Measurements from ENCODE around the gene PPP3CA.

- TF ChIP-seq CTCF (IDR thresholded peaks at IDR 0.05; ENCODE audit: low read depth, low read length) (no peak), POLR2A (IDR thresholded peaks at IDR 0.05; ENCODE audit: extremely low read depth, insufficient read length) (no peak)
- TF ChIP-seq, protein P1, sequence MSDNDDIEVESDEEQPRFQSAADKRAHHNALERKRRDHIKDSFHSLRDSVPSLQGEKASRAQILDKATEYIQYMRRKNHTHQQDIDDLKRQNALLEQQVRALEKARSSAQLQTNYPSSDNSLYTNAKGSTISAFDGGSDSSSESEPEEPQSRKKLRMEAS (IDR thresholded peaks at IDR 0.05; ENCODE audit: low read depth, low read length), result no peak
Observed at GRCh38 chr4:101224358-101225218, 122.7 kb downstream of the PPP3CA start.

All from NB4 (cell line).